HepG2 (cell line): Measurements from ENCODE around the gene GJA3. TPM values are rescaled to one million over a fixed set of nuclear protein-coding genes. Genes with fewer than 3 reads are reported as not detected.

ENCODE experiments used
- ATAC-seq: fragments of 200-7000 bp; cut with Tn5 transposase; 3 replicates; pipeline ENCODE4 v1.9.1; 2020; ENCODE audit warnings: mild to moderate bottlenecking, moderate library complexity
- BruUV-seq: library from RNA; stranded (reverse); fragments of 400-500 nt; replicated peaks from 2 replicates; lab custom pipeline; 2021; lab: Mats Ljungman, UMichigan
- CTCF ChIA-PET: fragments of 300-600 bp; formaldehyde crosslinking; extraction: SDS; loops from one replicate; lab custom pipeline; 2021; ENCODE audit warnings: low total read pairs, inconsistent platforms, low intra/inter-chr PET ratio; lab: Yijun Ruan, JAX
- POLR2A ChIA-PET: fragments of 350-600 bp; sonication (Branson Sonifier 250); formaldehyde crosslinking; loops from one replicate; lab custom pipeline; 2020; ENCODE audit warnings: antibody characterized with exemption, inconsistent platforms; lab: Yijun Ruan, JAX
- DNase-seq: peaks from one replicate; pipeline ENCODE4 v3.0.0-alpha.2; 2015; ENCODE audit warnings: low spot score
- FAIRE-seq: peaks from 3 replicates; lab custom pipeline; 2011; peaks lifted over from hg19 to GRCh38; lab: Jason Lieb, UNC
- H2AFZ ChIP-seq: one replicate; pipeline ENCODE4 v1.6.1; 2011; ENCODE audit warnings: low read length, inconsistent platforms
- H3K27ac ChIP-seq: fragments of 300-600 bp; 3 replicates; pipeline ENCODE4 v1.8.0; 2011; ENCODE audit warnings: mixed run types, mild to moderate bottlenecking, mixed read lengths, low read length, inconsistent platforms; ENCODE audit not compliant: insufficient read depth; ENCODE audit errors: extremely low read length
- H3K27me3 ChIP-seq, 2 experiments: fragments of 200-600 bp in 1 of 2; 2 replicates in 1 of 2; 3 replicates in 1 of 2; pipeline versions ENCODE4 v1.6.0 to v1.8.0; 2011; ENCODE audit warnings: low read length in 2 of 2, mild to moderate bottlenecking in 2 of 2, moderate library complexity in 2 of 2, inconsistent platforms in 1 of 2; ENCODE audit not compliant: insufficient read depth in 2 of 2, control insufficient read depth in 1 of 2
- H3K36me3 ChIP-seq, 2 experiments: fragments of 200-600 bp in 1 of 2; replicated peaks in 1 of 2; 2 replicates in 1 of 2; 3 replicates in 1 of 2; pipeline versions ENCODE4 v1.5.1 to v1.8.0; 2011; ENCODE audit warnings: low read length in 2 of 2, inconsistent platforms in 1 of 2; ENCODE audit not compliant: insufficient read depth in 2 of 2, control insufficient read depth in 1 of 2
- H3K4me1 ChIP-seq: 2 replicates; pipeline ENCODE4 v1.5.1; 2012; ENCODE audit warnings: low read length, inconsistent platforms; ENCODE audit not compliant: insufficient read depth
- H3K4me2 ChIP-seq: 2 replicates; pipeline ENCODE4 v1.6.0; 2011; ENCODE audit warnings: low read depth, low read length, inconsistent platforms
- H3K4me3 ChIP-seq, 3 experiments: fragments of 200-600 bp in 1 of 3; sonication (generic), shearing (Covaris generic) in 1 of 3; replicated peaks in 1 of 3; 2 replicates each; pipeline ENCODE4 v1.5.1; 2011 to 2016; ENCODE audit warnings: low read length in 3 of 3, inconsistent platforms in 2 of 3, low read depth in 2 of 3, mild to moderate bottlenecking in 2 of 3, control low read depth in 1 of 3, mixed read lengths in 1 of 3; ENCODE audit not compliant: insufficient read depth in 1 of 3
- H3K79me2 ChIP-seq: one replicate; pipeline ENCODE4 v1.6.1; 2011; ENCODE audit warnings: low read length, inconsistent platforms; ENCODE audit not compliant: insufficient read depth
- H3K9ac ChIP-seq: 2 replicates; pipeline ENCODE4 v1.6.0; 2011; ENCODE audit warnings: mild to moderate bottlenecking, low read depth, low read length, inconsistent platforms; ENCODE audit not compliant: insufficient read depth
- H3K9me3 ChIP-seq: 2 replicates; pipeline ENCODE4 v1.5.1; 2012; ENCODE audit warnings: mild to moderate bottlenecking, low read length
- H4K20me1 ChIP-seq: 2 replicates; pipeline ENCODE4 v1.6.0; 2011; ENCODE audit warnings: inconsistent platforms, mild to moderate bottlenecking, low read length, moderate library complexity; ENCODE audit not compliant: insufficient read depth
- FOSL2 ChIP-seq: sonication (generic); formaldehyde crosslinking; IDR thresholded peaks from 2 replicates; pipeline ENCODE4 v1.4.0; 2020; ENCODE audit warnings: missing genetic modification reagents
- GATAD1 ChIP-seq: IDR thresholded peaks from 2 replicates; pipeline ENCODE4 v1.6.1; 2016; ENCODE audit warnings: missing genetic modification reagents, missing compliant biosample characterization
- MAFF ChIP-seq: IDR thresholded peaks from 2 replicates; pipeline ENCODE4 v1.6.1; 2011; ENCODE audit warnings: low read depth, low read length, improper control_type of control experiment
- MAFK ChIP-seq, 2 experiments: IDR thresholded peaks in 1 of 2; conservative IDR thresholded peaks in 1 of 2; 2 replicates each; pipeline ENCODE4 v1.6.1; 2011; ENCODE audit warnings: improper control_type of control experiment in 2 of 2, low read length in 2 of 2
- MAX ChIP-seq: IDR thresholded peaks from 2 replicates; pipeline ENCODE4 v1.6.1; 2012; ENCODE audit warnings: inconsistent platforms
- MTF1 ChIP-seq: sonication (generic); formaldehyde crosslinking; IDR thresholded peaks from 2 replicates; pipeline ENCODE4 v1.5.0; 2020; ENCODE audit warnings: missing genetic modification reagents
- MYC ChIP-seq: sonication (generic); formaldehyde crosslinking; IDR thresholded peaks from 2 replicates; pipeline ENCODE4 v1.9.0; 2021; ENCODE audit warnings: missing genetic modification reagents, borderline replicate concordance
- RNF219 ChIP-seq: sonication (generic); formaldehyde crosslinking; IDR thresholded peaks from 2 replicates; pipeline ENCODE4 v1.5.0; 2020; ENCODE audit warnings: mild to moderate bottlenecking, missing genetic modification reagents
- TAF15 ChIP-seq: fragments of 200-400 bp; formaldehyde crosslinking; IDR thresholded peaks from one replicate; pipeline ENCODE4 v1.6.1; 2018; ENCODE audit warnings: mild to moderate bottlenecking, low read depth, low read length; ENCODE audit not compliant: poor library complexity, severe bottlenecking
- WGBS: methylation state at CpG from one replicate; pipeline ENCODE4 v1.1.6; 2017; ENCODE audit warnings: low lambda C conversion rate; 5-methylcytosine and 5-hydroxymethylcytosine counted together
- in situ Hi-C: cut with HindIII; loops from 2 replicates; pipeline ENCODE4 v1.10.0; 2017; ENCODE audit warnings: low pct_unique_long_range_greater_than_20kb; ENCODE audit not compliant: extremely low pct_ligation_motif_present
- intact Hi-C: fragments of 100-400 bp; cut with micrococcal nuclease; formaldehyde crosslinking; loops from one replicate; pipeline ENCODE4 v1.10.0; 2022; ENCODE audit not compliant: unreplicated experiment
- polyA plus RNA-seq, 8 experiments: library from polyadenylated mRNA; depleted of rRNA in 3 of 8; stranded (reverse) in 7 of 8; unstranded in 1 of 8; fragments of >200 nt; fragmentation: Illumina TruSeq in 4 of 8; extraction: Trizol in 4 of 8; gene quantifications; 2 replicates each; pipeline versions ENCODE4 v1.2.1 to v1.2.3, GENCODE V29; 2011 to 2016; ENCODE audit warnings: low read depth in 4 of 8, missing spikeins in 1 of 8, mixed read lengths in 1 of 8; ENCODE audit not compliant: insufficient read depth in 1 of 8
- total RNA-seq, 5 experiments: library from RNA; depleted of rRNA; stranded (reverse); fragments of >200 nt; fragmentation: Illumina TruSeq; extraction: Trizol; gene quantifications; 2 replicates each; pipeline ENCODE4 v1.2.3, GENCODE V29; 2016; ENCODE audit warnings: low read depth in 1 of 5
- TF ChIP-seq, protein P1 (sequence below): sonication (generic); formaldehyde crosslinking; IDR thresholded peaks from 2 replicates; pipeline ENCODE4 v1.5.1; 2020; ENCODE audit warnings: mild to moderate bottlenecking, missing genetic modification reagents, moderate library complexity
- TF ChIP-seq, protein P2 (sequence below): fragments of 450-650 bp; IDR thresholded peaks from 2 replicates; pipeline ENCODE4 v1.6.1; 2016
- TF ChIP-seq, protein P3 (sequence below): sonication (generic); formaldehyde crosslinking; IDR thresholded peaks from 2 replicates; pipeline ENCODE4 v1.4.0; 2020; ENCODE audit warnings: missing genetic modification reagents

The GJA3 gene
- total and polyA plus RNA-seq, 2 of the 13 experiments (the other 11 are each of a cell fraction or from before 2014, with no cell fraction given) = 0.04 TPM

GRCh38 chr13:20175406-20175794 lies 14.5 kb upstream of the GJA3 start (continued):
- TF ChIP-seq RNF219 (CRISPR knock-in tag) = no peak
- TF ChIP-seq MTF1 (CRISPR knock-in tag) = no peak
- TF ChIP-seq TAF15 = no peak
- no peak for TF ChIP-seq GATAD1 (CRISPR knock-in tag)

- intact Hi-C loops (no loop called here), in situ Hi-C loops (no loop called here)
- no peaks in the 10 kb centered on the region for H3K79me2 ChIP-seq
- H3K36me3 ChIP-seq = no peaks in the 10 kb centered on the region
- ATAC-seq (peak; percentile 77), FAIRE-seq (no peak), DNase-seq (peak; percentile 26)
- CTCF ChIA-PET = no interaction called here
- BruUV-seq = no TSS peak
- H3K4me1 ChIP-seq = peaks cover 17% of the 10 kb centered on the region
- WGBS = 11% methylated on average over 12 of the region's 22 CpGs
- H3K27ac ChIP-seq = no peak overlapping the region
- H3K4me3 ChIP-seq = peak overlapping the region; percentile 3 to 38 (median 12); a peak in 3 of 6 replicates
- H2AFZ ChIP-seq = no peak overlapping the region
- no peak overlapping the region for H3K9ac ChIP-seq
- POLR2A ChIA-PET = no interaction called here
- no peaks in the 10 kb centered on the region for H4K20me1 ChIP-seq
- peak overlapping the region; percentile 76 for H3K4me2 ChIP-seq
- peaks cover 0 to 35% of the 10 kb centered on the region in 2 experiments; a peak in 4 of 5 replicates for H3K27me3 ChIP-seq
- no peaks in the 10 kb centered on the region for H3K9me3 ChIP-seq
- TF ChIP-seq, protein P1, sequence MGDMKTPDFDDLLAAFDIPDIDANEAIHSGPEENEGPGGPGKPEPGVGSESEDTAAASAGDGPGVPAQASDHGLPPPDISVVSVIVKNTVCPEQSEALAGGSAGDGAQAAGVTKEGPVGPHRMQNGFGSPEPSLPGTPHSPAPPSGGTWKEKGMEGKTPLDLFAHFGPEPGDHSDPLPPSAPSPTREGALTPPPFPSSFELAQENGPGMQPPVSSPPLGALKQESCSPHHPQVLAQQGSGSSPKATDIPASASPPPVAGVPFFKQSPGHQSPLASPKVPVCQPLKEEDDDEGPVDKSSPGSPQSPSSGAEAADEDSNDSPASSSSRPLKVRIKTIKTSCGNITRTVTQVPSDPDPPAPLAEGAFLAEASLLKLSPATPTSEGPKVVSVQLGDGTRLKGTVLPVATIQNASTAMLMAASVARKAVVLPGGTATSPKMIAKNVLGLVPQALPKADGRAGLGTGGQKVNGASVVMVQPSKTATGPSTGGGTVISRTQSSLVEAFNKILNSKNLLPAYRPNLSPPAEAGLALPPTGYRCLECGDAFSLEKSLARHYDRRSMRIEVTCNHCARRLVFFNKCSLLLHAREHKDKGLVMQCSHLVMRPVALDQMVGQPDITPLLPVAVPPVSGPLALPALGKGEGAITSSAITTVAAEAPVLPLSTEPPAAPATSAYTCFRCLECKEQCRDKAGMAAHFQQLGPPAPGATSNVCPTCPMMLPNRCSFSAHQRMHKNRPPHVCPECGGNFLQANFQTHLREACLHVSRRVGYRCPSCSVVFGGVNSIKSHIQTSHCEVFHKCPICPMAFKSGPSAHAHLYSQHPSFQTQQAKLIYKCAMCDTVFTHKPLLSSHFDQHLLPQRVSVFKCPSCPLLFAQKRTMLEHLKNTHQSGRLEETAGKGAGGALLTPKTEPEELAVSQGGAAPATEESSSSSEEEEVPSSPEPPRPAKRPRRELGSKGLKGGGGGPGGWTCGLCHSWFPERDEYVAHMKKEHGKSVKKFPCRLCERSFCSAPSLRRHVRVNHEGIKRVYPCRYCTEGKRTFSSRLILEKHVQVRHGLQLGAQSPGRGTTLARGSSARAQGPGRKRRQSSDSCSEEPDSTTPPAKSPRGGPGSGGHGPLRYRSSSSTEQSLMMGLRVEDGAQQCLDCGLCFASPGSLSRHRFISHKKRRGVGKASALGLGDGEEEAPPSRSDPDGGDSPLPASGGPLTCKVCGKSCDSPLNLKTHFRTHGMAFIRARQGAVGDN = peak; percentile 35; the same call in 1 of the 2 replicates
- TF ChIP-seq, protein P2, sequence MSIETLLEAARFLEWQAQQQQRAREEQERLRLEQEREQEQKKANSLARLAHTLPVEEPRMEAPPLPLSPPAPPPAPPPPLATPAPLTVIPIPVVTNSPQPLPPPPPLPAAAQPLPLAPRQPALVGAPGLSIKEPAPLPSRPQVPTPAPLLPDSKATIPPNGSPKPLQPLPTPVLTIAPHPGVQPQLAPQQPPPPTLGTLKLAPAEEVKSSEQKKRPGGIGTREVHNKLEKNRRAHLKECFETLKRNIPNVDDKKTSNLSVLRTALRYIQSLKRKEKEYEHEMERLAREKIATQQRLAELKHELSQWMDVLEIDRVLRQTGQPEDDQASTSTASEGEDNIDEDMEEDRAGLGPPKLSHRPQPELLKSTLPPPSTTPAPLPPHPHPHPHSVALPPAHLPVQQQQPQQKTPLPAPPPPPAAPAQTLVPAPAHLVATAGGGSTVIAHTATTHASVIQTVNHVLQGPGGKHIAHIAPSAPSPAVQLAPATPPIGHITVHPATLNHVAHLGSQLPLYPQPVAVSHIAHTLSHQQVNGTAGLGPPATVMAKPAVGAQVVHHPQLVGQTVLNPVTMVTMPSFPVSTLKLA = peak; percentile 21; the same call in 1 of the 2 replicates
- TF ChIP-seq MAFF (peak; percentile 66; the same call in 1 of the 2 replicates), MAFK (conservative IDR thresholded peaks at IDR 0.05 in 1 of 2, IDR thresholded peaks at IDR 0.05 in 1 of 2; ENCODE audit: low read length in 2 of 2) (peak; percentile 65 to 71), FOSL2 (CRISPR knock-in tag) (peak; percentile 84), MYC (0 out of 2 replicates have a peak, but pooled peaks have one; percentile 22), MAX (0 out of 2 replicates have a peak, but pooled peaks have one; percentile 21)
- TF ChIP-seq, protein P3, sequence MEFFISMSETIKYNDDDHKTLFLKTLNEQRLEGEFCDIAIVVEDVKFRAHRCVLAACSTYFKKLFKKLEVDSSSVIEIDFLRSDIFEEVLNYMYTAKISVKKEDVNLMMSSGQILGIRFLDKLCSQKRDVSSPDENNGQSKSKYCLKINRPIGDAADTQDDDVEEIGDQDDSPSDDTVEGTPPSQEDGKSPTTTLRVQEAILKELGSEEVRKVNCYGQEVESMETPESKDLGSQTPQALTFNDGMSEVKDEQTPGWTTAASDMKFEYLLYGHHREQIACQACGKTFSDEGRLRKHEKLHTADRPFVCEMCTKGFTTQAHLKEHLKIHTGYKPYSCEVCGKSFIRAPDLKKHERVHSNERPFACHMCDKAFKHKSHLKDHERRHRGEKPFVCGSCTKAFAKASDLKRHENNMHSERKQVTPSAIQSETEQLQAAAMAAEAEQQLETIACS (CRISPR knock-in tag) = no peak
These were observed 14.0 kb upstream of the GJA3 start for GRCh38 chr13:20174656-20175405.
